Measurements from ENCODE around the gene MCTP1.

- TF ChIP-seq CREB5 (CRISPR knock-in tag; IDR thresholded peaks at IDR 0.05; ENCODE audit: low read depth) (no peak), ZNF565 (CRISPR knock-in tag; conservative IDR thresholded peaks at IDR 0.05; ENCODE audit: low read depth) (no peak), ZFP30 (CRISPR knock-in tag; IDR thresholded peaks at IDR 0.05) (no peak), ZC3H10 (CRISPR knock-in tag; IDR thresholded peaks at IDR 0.05) (no peak), PATZ1 (CRISPR knock-in tag; IDR thresholded peaks at IDR 0.05; ENCODE audit: borderline replicate concordance) (no peak), ZNF70 (CRISPR knock-in tag; IDR thresholded peaks at IDR 0.05) (no peak), CSDC2 (CRISPR knock-in tag; IDR thresholded peaks at IDR 0.05) (no peak)
Measured at GRCh38 chr5:94916619-94917018, 368.3 kb downstream of the MCTP1 start.

Measured in SK-N-SH treated with all-trans-retinoic acid at 6 μM for 48 hours (cell line).